Measurements from ENCODE around the gene FOXP1.

DNA sequence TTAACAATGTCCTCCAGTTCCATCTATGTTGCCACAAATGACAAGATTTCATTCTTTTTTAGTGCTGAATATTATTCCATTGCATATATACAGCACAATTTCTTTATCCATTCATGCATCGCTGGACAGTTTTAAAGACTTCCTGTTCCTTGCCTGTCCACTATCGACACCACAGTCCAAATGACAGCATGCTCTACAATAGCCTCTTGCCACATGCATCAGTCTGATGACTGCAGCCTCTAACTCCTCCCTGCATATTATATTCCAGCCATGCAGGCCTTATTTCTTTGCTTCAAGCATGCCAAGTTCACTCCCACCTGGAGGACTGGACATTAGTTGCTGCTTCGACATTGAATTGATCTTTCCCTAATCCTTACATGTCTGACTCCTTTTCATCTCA is 306.2 kb downstream of the FOXP1 start:
- no peak for TF ChIP-seq NFRKB (IDR thresholded peaks at IDR 0.05)
- no peak for TF ChIP-seq ARNT (IDR thresholded peaks at IDR 0.05)
- TF ChIP-seq HDGF (IDR thresholded peaks at IDR 0.05; ENCODE audit: borderline replicate concordance): no peak
- TF ChIP-seq SP1 (IDR thresholded peaks at IDR 0.05): no peak
- no peak for TF ChIP-seq CTBP1 (IDR thresholded peaks at IDR 0.05; ENCODE audit: borderline replicate concordance)
- TF ChIP-seq BHLHE40 (IDR thresholded peaks at IDR 0.05; ENCODE audit: borderline replicate concordance): no peak
- TF ChIP-seq L3MBTL2 (conservative IDR thresholded peaks at IDR 0.05): no peak
- TF ChIP-seq SUZ12 (IDR thresholded peaks at IDR 0.05): no peak

Measured in HEK293T (cell line).